SW480 (cell line): ENCODE data around the gene IL15.
A peak's percentile ranks its signal among the peaks of the same experiment; 100 is the strongest.
"Not testable (repeated sequence)": the region's sequence is repeated elsewhere in the genome, so short reads cannot be mapped to it uniquely, and the experiment has no call there.

Source experiments
- DNase-seq: peaks from one replicate; pipeline ENCODE4 v3.0.0-alpha.2; 2016; ENCODE audit warnings: low spot score

IL15 gene

DNA sequence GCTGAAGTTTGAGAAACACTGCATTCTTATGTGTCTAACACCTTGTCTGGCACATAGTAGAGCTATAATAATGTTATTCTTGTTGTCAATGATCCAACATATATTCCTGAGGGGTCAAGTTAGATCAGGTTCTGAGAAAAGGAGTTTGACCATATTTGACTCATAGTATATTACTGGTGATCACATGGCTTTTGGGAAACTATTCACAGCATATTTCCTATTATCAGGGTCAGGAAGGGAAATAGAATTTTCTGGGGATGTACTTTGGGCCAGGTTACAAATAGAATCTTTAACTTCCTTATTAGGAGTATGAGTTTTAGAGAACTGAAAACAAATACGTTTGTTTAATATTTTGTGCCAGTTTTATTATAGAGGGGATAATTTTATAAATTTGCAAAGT, 11.6 kb downstream of the IL15 start:
- DNase-seq = no peak

DNA sequence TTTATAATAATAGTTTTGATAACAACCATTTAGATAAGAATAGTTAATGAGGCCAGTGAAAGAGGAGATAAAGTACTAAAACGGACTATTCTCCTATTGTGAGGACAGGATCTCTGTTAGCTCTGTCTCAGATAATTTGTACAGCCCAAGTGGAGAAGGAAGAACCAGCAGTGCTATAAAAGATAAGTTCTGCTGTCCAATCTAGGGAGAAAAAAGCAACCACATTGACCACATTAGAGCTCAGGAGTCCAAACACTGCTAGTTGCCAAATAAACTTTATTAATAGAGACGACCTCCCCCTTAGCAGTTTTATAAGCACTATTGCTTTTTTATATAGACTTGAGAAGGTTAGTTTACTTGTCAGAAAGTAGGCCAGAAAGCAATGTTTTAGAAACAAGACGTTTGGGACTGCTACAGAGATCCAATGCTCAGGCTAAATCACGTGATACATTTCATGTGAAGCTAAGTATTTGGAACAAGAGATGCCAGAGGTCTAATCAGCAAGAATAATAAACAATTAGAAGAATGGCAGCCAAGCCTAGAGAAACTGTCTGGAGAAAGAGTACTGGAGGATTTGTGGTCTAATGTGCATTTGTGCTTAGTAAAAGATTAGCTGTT, 15.9 kb downstream of the IL15 start:
- no peak for DNase-seq

DNA sequence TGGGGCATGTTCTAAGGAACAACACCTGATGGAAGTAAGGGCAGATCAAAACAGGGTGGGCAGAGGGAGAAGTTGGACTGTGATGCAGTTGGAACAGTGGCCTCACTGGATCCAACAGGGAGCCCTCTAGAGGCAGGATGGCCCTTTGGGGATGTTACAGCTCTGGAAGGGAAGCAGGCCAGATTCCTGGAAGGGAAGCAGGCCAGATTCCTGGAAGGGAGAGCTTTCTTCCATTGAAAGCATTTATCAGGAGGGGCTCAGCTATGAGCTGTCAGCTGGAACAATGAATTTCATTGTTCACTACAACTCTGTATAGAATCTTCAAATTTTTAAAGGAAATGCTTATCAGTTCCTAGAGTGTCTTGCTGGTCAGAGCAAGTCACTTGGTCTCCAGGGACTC, 17.7 kb downstream of the IL15 start:
- peak; percentile 7 for DNase-seq

DNA sequence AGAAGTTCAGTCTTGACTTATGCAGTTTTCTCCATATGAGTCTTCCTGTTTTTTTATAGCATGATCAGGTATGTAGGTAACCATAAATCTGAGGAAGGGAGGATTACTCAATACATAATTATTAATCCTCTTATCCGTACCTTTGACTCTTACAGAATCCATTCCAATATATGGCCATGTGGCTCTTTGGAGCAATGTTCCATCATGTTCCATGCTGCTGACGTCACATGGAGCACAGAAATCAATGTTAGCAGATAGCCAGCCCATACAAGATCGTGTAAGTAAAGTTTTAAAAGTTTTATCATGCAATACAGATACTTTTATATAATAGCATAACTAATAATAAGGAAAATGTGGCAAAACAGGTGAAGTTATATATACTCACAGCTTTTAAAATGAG, 19.6 kb downstream of the IL15 start:
- no peak for DNase-seq

DNA sequence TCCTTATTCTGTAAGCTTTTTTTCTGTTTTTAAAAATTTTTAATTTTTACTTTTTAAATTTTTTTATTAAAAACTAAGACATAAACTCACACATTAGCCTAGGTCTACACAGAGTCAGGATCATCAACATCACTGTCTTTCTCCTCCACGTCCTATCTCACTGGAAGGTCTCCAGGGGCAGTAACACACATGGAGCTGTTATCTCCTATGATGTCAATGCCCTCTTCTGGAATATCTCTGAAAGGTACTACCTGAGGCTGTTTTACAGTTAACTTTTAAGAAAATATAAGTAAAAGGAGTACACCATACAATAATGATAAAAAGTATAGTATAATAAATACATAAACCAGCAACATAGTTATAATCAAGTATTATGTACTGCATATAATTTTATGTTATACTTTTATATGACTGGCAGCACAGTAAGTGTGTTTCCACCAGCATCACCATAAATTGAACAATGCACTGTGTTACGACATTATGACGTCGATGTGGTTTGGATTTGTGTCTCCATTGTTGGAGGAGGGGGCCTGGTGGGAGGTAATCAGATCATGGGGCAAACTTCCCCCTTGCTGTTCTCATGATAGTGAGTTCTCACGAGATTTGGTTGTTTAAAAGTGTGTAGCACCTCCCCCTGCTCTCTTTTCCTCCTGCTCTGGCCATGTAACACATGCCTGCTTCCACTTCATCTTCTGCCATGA, 21.3 kb downstream of the IL15 start:
- no peak for DNase-seq

DNA sequence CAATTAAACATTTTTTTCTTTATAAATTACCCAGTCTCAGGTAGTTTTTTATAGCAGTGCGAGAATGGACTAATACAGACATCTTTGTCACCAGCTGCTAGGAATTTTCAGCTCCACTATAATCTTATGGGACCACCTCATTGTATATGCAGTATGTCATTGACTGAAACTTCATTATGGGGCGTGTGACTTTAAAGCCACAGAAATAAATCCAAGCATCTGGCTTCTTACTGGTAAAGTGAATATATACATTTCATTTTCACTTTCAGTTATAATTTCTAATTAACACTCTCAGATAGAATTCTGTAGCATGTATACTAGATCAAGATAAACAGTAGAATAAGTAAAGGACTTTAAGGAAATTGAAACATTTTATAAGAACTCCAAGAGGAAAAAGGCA, 21.9 kb downstream of the IL15 start:
- DNase-seq = no peak

DNA sequence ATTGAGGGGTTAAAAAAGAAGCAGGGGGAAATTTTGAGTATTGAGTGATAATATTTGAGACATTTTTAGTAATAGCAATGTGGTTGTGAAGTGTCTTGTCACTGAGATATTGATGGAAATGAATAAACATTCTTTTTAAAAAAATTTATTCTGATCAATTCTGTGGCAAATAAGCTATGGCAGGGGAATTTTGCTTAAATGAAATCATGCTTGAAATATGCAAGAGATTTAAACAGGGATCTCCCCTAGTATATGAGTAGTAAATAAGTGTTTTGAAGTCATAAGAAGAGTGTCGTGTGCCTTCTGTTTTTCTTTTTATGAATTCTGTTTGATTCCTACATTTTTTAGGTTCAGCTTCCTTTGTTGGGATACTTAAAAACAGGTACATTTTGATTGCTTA, 23.2 kb downstream of the IL15 start:
- no peak for DNase-seq

DNA sequence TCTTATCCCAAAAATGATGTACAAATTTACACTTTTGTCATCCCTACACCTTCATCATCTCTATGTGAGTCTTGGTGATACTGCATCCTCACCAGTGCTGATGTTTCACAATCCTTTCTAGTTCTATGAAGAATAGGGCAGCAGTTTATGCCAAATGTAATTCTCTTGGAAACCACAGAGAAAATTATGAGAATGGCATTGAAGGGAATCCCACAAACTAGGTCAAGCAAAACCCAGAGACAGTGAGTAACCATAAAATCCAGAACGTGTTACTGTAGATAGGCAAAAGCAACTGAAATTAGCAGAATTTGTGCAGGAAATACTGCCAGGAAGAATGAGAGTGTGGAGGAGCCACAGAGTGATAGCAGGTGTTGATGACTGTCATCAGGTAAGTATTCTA, 24.5 kb downstream of the IL15 start:
- DNase-seq = no peak

DNA sequence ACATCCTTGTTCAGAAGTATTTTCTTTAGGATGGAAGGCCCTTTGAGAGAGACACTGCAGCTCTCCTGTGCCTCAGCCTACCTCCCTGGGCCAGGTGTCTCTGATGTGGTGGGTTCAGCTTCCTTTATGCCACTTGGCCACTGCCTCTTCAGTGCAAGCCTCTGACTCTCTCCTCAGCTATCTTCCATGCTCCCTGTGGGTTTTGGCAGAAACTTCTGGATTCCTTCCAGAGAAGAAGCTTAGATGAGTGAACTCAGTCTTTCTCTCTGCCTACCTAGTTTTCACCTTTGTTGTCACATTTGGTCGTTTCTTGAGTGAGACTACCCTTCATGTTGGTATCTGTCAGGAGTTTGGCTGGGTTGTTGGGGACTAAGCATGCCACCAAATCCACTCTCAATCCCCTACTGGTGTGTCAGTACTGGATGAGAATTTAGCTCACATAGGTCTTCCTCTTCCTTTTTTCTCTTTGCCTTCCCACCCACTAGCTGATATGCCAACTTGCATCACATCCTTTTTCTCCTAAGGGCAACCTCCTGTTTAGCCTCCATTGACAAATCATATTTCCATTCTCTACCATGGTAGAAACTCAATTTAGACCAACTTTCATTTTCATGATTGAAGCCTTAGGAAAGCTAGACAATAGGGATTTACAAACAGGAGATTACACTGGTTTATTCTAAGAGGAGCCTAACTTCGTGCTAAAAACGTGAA, 32.0 kb downstream of the IL15 start:
- no peak for DNase-seq

DNA sequence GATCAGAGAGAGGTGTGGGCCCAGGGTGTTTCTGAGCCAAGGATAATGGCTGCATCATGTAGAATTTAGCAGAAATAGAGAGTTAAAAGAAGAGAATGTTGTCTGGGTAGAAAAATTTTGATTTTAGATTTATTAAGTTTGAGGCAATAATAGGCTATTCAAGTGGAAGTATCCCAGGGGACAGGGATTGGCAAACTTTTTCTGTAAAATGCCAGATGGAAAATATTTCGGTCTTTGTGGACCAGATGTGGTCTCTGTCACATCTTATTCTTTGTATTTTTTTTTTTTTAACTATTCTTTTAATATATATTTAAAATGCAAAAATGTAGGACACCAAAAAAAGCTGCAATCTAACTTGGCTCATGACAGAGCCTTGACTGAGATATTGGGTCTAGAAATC, 33.1 kb downstream of the IL15 start:
- DNase-seq = no peak

DNA sequence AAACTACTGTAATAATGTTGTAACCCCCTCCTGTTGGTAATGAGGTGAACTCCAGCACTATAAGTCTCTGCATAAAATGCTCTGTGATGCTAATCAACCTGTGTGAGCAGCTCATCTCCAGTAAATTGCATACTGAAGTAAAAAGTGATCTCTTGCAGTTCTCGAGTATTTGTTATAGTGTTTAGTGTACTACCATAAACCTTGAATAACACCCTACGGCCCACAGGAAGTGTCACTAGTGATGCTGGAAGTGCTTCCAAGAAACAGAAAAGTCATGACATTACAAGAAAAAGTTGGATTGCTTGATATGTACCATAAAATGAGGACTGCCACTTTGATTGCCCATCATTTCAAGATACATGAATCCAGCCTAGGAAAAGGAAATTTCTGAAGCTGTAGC, 39.0 kb downstream of the IL15 start:
- DNase-seq = no peak

DNA sequence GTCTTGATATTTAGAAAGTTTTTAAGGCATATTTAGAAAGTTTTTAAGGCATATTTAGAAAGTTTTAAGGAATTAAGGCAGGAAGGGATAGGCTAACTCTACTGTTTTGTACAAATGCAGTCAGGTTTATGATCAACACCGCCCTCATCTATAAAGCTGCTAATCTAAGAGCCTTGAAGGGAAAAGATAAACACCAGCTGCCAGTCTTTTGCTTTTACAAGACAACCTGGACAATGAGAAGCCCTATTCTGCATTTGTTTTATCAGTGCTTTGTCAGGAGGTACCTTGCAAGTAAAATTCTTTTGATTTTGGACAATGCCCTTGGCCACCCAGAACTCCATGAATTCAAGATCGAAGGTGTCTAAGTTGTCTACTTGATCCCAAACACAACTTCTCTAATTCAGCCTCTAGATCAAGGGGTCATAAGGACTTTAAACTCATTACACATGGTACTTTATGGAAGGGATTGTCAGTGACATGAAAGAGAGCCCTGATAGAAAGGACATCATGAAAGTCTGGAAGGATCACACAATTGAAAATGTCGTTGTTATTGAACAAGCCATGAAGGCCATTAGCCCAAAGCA, 39.8 kb downstream of the IL15 start:
- no peak for DNase-seq

DNA sequence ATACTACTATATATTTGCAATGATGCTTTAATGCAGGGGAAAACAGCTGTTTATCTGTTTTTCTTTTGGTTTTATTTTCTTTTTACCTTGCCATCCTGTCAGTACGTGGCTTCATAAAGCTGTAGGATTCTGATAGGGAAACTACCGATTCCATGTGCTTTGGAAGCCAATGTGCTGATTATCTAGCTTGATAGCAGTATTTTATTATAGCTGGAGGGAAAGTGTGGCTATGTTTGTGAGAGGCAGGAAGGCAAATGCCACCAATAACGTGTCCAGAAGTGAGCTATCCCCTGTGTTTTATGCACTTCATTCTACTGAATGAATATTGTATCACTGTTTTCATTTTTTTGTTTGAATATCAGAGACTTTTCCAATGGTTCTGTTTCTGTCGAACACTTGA, 43.7 kb downstream of the IL15 start:
- DNase-seq = no peak

DNA sequence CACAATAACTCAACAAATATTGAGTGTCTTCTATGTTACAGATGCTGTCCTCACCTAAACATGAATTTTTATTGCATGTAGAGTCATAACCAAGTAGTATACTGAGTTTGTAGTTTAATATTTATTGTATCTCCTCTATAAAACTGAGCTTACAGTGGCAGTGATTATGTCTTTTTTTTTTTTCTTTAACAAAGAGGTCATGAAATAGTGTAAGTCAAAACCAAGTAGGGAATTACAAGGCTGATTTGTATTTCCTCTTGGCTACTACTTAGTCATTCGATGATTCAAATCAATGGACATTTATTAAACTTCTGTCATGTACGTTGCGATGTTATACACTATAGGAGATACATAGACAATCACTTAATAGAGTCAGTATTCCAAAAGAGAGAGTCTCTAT, 48.4 kb downstream of the IL15 start:
- DNase-seq = no peak

DNA sequence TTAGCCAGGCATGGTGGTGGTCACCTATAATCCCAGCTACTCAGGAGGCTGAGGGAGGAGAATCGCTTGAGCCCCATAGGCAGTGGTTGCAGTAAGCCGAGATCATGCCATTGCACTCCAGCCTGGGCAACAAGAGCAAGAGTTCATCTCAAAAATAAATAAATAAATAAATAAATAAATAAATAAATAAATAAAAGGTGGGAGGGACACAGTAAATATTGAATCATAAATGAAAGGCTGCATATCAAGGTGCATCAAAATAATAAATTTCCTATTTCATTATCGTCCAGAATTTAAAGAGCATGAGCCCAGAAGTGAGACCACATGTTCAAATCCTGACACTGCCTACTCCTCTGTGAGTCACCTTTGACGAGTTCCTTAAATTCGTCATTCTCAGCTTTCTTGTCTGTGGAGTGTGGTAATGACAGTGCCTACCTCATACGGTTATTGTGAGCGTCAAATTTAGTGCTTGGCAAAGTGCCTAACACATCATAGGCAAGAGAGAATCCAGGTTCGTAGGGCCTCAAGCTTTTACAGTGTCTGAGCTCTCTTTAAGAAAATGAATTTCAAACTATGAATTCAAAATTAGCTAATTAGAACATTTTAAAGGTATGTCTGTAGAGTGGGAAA, 49.9 kb downstream of the IL15 start:
- DNase-seq = no peak

DNA sequence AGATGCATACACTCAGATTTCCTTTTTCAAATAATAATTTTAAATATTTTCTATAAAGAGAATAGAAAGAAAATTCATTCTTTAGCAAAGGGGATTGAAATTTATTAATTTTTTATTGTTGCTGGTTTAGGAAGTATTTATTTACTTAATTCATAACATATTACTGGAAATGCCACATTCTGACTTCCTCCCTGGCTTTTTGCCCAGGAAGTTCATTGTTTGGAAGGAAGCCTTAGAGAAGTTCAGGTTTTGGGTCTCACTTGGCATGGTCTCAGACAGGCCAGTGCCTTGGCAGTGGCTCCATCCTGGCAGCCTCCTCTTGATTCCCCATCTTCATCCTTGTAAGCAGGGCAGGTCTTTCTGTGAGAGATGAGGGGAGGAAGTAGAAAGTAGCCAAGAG, 50.5 kb downstream of the IL15 start:
- no peak for DNase-seq

DNA sequence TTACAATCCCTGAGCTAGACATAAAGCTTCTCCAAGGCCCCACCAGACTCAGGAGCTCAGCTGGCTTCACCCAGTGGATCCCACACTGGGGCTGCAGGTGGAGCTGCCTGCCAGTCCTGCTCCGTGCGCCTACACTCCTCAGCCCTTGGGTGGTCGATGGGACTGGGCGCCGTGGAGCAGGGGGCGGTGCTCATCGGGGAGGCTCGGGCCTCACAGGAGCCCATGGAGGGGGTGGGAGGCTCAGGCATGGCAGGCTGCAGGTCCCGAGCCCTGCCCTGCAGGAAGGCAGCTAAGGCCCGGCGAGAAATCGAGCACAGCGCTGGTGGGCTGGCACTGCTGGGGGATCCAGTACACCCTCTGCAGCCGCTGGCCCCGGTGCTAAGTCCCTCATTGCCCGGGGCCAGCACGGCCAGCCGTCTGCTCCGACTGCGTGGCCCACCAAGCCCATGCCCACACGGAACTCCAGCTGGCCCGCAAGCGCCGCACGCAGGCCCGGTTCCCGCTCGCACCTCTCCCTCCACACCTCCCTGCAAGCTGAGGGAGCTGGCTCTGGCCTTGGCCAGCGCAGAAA, 53.4 kb downstream of the IL15 start:
- not testable (repeated sequence) for DNase-seq

DNA sequence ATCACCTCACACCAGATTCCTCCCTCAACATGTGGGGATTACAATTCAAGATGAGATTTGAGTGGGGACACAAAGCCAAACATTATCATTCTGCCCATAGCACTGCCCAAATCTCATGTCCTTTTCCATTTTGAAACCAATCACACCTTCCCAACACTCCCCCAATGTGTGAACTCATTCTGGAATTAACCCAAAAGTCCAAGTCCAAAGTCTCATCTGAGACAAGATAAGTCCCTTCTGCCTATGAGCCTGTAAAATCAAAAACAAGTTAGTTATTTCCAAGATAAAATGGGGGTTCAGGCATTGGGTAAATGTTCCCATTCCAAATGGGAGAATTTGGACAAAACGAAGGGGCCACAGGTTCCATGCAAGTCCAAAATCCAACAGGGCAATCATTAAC, 54.9 kb downstream of the IL15 start:
- DNase-seq = not testable (repeated sequence)

DNA sequence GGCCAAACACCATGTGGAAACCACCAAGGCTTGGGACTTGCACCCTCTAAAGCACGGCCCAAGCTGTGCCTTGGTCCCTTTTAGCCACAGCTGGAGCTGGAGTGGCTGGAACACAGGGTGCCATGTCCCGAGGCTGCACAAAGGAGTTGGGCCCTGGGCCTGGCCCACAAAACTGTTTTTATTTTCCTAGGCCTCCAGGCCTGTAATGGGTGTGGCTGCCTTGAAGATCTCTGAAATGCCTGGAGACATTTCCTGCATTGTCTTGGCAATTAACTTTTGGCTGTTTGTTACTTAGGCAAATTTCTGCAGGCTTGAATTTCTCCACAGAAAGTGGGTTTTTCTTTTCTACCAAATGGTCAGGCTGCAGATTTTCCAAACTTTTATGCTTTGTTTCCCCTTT, 55.7 kb downstream of the IL15 start:
- DNase-seq = no peak

DNA sequence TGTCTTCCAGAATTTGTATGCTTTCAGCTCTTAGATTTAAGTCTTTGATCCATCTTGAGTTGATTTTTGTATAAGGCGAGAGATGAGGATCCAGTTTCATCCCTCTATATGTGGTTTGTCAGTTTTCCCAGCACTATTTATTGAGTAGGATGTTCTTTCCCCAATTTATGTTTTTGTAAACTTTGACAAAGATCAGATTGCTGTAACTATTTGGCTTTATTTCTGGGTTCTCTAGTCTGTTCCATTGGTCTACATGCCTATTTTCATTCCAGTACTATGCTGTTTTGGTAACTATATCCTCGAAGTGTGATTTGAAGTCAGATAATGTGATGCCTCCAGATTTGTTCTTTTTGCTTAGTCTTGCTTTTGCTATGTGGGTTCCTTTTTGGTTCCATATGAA, 60.7 kb downstream of the IL15 start:
- DNase-seq = no peak

DNA sequence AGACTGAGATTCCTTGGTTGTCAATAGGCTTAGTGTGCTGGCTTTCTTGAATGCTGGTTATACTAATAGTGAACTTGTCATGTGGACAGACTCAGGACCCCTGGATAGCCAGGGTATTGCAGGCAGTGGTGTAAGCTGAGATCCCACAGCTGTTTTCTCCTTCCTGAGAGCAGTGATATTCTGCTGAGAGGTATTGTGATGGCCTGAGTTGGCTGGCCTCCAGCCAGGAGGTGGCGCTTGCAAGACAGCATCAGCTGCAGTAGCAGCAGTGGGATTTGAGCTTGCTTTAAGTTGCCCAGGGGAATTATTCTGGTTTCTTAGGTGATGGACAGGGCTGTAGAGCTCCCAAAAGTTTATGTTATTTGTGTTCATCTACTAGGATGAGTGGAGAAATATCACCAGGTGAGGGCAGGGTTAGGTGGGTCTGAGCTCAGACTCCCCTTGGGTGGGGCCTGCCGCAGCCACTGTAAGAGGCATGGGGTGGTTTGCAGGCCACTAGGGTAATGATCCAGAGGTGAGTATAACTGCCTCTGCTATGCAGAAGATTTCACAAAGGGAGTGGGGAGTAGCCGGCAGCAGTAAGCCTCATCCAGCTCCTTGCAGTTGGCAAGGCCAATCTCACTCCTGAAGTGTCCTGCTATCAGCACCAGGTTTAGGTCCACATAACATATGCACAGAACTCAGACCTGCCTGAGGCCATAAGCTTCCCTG, 66.2 kb downstream of the IL15 start:
- no peak for DNase-seq

DNA sequence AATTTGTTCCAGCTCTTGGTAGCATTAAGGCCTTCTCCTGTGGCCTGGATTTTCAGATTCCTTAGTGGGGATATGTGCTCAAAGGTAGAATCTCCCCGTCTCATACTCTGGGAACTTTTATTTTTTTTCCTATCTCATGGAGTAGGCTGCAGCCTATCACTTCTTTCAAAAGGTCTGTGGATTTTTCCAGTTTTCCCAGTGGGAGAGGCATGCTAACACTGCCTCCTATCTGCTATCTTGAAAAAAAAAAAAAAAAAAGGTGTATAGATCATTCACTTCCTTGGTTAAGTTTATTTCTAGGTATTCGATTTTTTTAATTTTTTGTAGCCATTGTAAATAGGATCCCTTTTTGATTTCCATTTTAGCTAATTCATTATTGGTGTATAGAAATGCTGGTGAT, 67.1 kb downstream of the IL15 start:
- DNase-seq = no peak
